Pancreas (tissue), 10 donors: ENCODE data around the gene SUGP1. TPM values are rescaled to one million over a fixed set of nuclear protein-coding genes. Genes with fewer than 3 reads are reported as not detected.

Experiments
- ATAC-seq, 4 donors: fragments of 200-7000 bp; cut with Tn5 transposase; one replicate each; pipeline versions ENCODE4 v1.8.0 to v1.9.1; 2020; ENCODE audit warnings: mild to moderate bottlenecking in 4 of 4, moderate library complexity in 4 of 4
- DNase-seq, 6 donors: peaks; one replicate each; pipeline ENCODE4 v3.0.0-alpha.2; 2020
- FAIRE-seq: peaks from 2 replicates; lab custom pipeline; 2012; peaks lifted over from hg19 to GRCh38; lab: Jason Lieb, UNC
- H3K27ac ChIP-seq, 4 donors: fragments of 200-600 bp; sonication (generic); 1 replicate in 3 of 4; 2 replicates in 1 of 4; pipeline versions ENCODE4 v1.5.0 to v1.8.0; 2020
- H3K27me3 ChIP-seq, 4 donors: fragments of 200-600 bp; one replicate each; pipeline ENCODE4 v1.8.0; 2021
- H3K36me3 ChIP-seq, 3 donors: fragments of 200-600 bp; sonication (generic) in 1 of 3; one replicate each; pipeline versions ENCODE4 v1.5.0 to v1.8.0; 2020 to 2021
- H3K4me1 ChIP-seq, 3 donors: fragments of 200-600 bp; one replicate each; pipeline ENCODE4 v1.8.0; 2021
- H3K4me3 ChIP-seq, 4 donors: fragments of 200-600 bp; sonication (generic) in 2 of 4; one replicate each; pipeline versions ENCODE4 v1.5.0 to v1.8.0; 2020 to 2021
- H3K9me3 ChIP-seq, 4 donors: fragments of 200-600 bp; one replicate each; pipeline ENCODE4 v1.8.0; 2021
- CTCF ChIP-seq, 4 donors: fragments of 200-600 bp; sonication (generic) in 3 of 4; IDR thresholded peaks; one replicate each; pipeline versions ENCODE4 v1.5.0 to v1.8.0; 2021; ENCODE audit warnings: antibody characterized with exemption in 4 of 4
- WGBS, 2 donors: extraction: QIAGEN DNeasy Blood & Tissue Kit; methylation state at CpG; one replicate each; pipeline ENCODE4 v1.1.7; 2013; 5-methylcytosine and 5-hydroxymethylcytosine counted together
- intact Hi-C, 3 donors: fragments of 100-400 bp; cut with DNase I; formaldehyde crosslinking; loops; one replicate each; pipeline versions ENCODE4 v1.11.1 to v1.14.2; 2022
- polyA plus RNA-seq, 2 donors: library from polyadenylated mRNA; stranded (reverse); fragments of 200-250 nt; gene quantifications; one replicate each; pipeline ENCODE4 v1.2.3, GENCODE V29; 2013
- total RNA-seq, 6 donors: library from RNA; stranded (reverse); fragmentation: NEBNext Ultra II Directional in 4 of 6; extraction: Animal tissue kit (Norgen Biotek cat#: 25700) in 4 of 6; gene quantifications; one replicate each; pipeline versions ENCODE4 v1.2.1 to v1.2.4, GENCODE V29; 2021 to 2023
- donor health status: healthy with polysubstance abuse.
- donor health status: DM: no; HTN: no; CAD: no; lungs with moderate emphysema.
- donor health status: DM: no; HTN: no; CAD: no.
- donor health status: control.
- donor health status: control.
- donor health status: Bipolar disorder and iron deficiency.
- donor health status: DM: yes; HTN: yes; CAD: no.
- donor health status: DM: no; HTN: no; CAD: no.
- donor health status: DM: no; HTN: no; CAD: no.
- donor health status: DM: yes; HTN: yes; CAD: no.

SUGP1 gene
- total and polyA plus RNA-seq, 8 donors: 14.6 to 50.3 (median 21.4) TPM

GRCh38 chr19:19361075-19361594 lies 40.8 kb upstream of the SUGP1 start:
- FAIRE-seq: no peak
- no peak overlapping the region for H3K27ac ChIP-seq
- peak; percentile 59 to 85 (median 76) for TF ChIP-seq CTCF (IDR thresholded peaks at IDR 0.05)
- H3K27me3 ChIP-seq: no peaks in the 10 kb centered on the region
- intact Hi-C loops: no loop called here
- H3K9me3 ChIP-seq: no peaks in the 10 kb centered on the region
- DNase-seq: peak; percentile 56 to 86 (median 78)
- H3K4me3 ChIP-seq: no peak overlapping the region
- peaks cover 0 to 4% (median 0%) of the 10 kb centered on the region in 3 donors for H3K4me1 ChIP-seq
- ATAC-seq: peak; percentile 72 to 86 (median 84)
- H3K36me3 ChIP-seq: peaks cover 0 to 10% (median 0%) of the 10 kb centered on the region in 3 donors
- WGBS, 2 donors: 12 to 13% methylated on average over 14 of the region's 14 CpGs

- FAIRE-seq (no peak), ATAC-seq (no peak), DNase-seq (peak in 1 of 6 donors; percentile 52)
- no peak overlapping the region for H3K27ac ChIP-seq
- TF ChIP-seq CTCF (IDR thresholded peaks at IDR 0.05): no peak
- H3K4me3 ChIP-seq: no peak overlapping the region
- H3K4me1 ChIP-seq: no peaks in the 10 kb centered on the region
- H3K27me3 ChIP-seq: no peaks in the 10 kb centered on the region
- intact Hi-C loops: loop anchor here in 1 of 3 donors (5.0 kb wide), 1 partner anchor 135 kb away; no protein-coding TSS in a partner anchor
- peaks cover 0 to 51% (median 23%) of the 10 kb centered on the region in 3 donors for H3K36me3 ChIP-seq
- 91 to 94% methylated on average over 13 of the region's 13 CpGs for WGBS, 2 donors
- H3K9me3 ChIP-seq: no peaks in the 10 kb centered on the region
Measured at GRCh38 chr19:19356901-19357566, 36.7 kb upstream of the SUGP1 start.

DNA sequence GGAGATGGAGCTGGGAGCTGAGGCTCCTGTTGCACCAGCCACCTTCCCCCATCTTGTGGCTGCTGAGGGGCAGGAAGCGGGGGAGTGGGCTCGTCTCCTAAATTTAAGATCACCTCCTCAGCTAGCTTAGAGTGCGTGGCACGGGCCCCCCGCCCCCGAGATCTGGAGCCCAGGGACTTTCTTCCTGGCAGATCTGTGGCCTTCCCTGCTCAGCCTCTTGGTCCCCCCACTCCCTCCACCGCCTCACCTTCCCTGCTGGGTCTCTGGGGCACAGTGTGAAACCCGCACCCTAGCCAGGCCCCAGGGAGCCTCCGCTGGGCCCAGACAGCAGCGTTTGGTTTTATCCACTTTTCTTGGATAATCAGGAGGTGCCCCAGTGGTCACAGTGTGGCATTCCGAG lies 36.2 kb upstream of the SUGP1 start:
- no peak for TF ChIP-seq CTCF (IDR thresholded peaks at IDR 0.05)
- Histone ChIP-seq H3K27ac (no peak overlapping the region), H3K27me3 (no peaks in the 10 kb centered on the region), H3K36me3 (peaks cover 0 to 56% (median 23%) of the 10 kb centered on the region in 3 donors), H3K4me1 (no peaks in the 10 kb centered on the region), H3K9me3 (no peaks in the 10 kb centered on the region), H3K4me3 (no peak overlapping the region)
- DNase-seq: peak in 1 of 6 donors; percentile 58
- no peak for FAIRE-seq
- intact Hi-C loops: loop anchor here in 1 of 3 donors (5.0 kb wide), 1 partner anchor 136 kb away; no protein-coding TSS in a partner anchor
- 92 to 96% methylated on average over 11 of the region's 11 CpGs for WGBS, 2 donors
- no peak for ATAC-seq

GRCh38 chr19:19355606-19356139 lies 35.4 kb upstream of the SUGP1 start:
- no peak for TF ChIP-seq CTCF (IDR thresholded peaks at IDR 0.05)
- no peak for ATAC-seq
- intact Hi-C loops: loop anchor here in 1 of 3 donors (5.0 kb wide), 1 partner anchor 137 kb away; no protein-coding TSS in a partner anchor
- FAIRE-seq: no peak
- peak in 1 of 6 donors; percentile 65 for DNase-seq
- H3K27me3 ChIP-seq: no peaks in the 10 kb centered on the region
- H3K36me3 ChIP-seq: peaks cover 0 to 61% (median 23%) of the 10 kb centered on the region in 3 donors
- no peaks in the 10 kb centered on the region for H3K9me3 ChIP-seq
- H3K4me3 ChIP-seq: no peak overlapping the region
- no peaks in the 10 kb centered on the region for H3K4me1 ChIP-seq
- 90 to 92% methylated on average over 18 of the region's 18 CpGs for WGBS, 2 donors
- H3K27ac ChIP-seq: no peak overlapping the region
